Activated T-cell treated with anti-CD3 and anti-CD28 coated beads, Interleukin-2, amount 50 U/mL, for 24 hours (primary cell): ENCODE measurements around the gene PGK1.
"Not testable (repeated sequence)": the region's sequence is repeated elsewhere in the genome, so short reads cannot be mapped to it uniquely, and the experiment has no call there.

Experiments
- DNase-seq: peaks from one replicate; pipeline ENCODE4 v3.0.0-alpha.2; 2020
- H3K27ac Mint-ChIP-seq: 2 replicates; pipeline ENCODE4 v1.8.0; 2020; ENCODE audit warnings: mild to moderate bottlenecking, mixed read lengths
- H3K27me3 Mint-ChIP-seq: 2 replicates; pipeline ENCODE4 v1.8.0; 2020; ENCODE audit warnings: mixed read lengths
- H3K36me3 Mint-ChIP-seq: 2 replicates; pipeline ENCODE4 v1.8.0; 2020; ENCODE audit warnings: low read depth, mixed read lengths
- H3K4me1 Mint-ChIP-seq: 2 replicates; pipeline ENCODE4 v1.8.0; 2020; ENCODE audit warnings: low read depth, mixed read lengths
- H3K4me3 Mint-ChIP-seq: 2 replicates; pipeline ENCODE4 v1.8.0; 2020; ENCODE audit warnings: mild to moderate bottlenecking, moderate library complexity, mixed read lengths
- H3K9me3 Mint-ChIP-seq: 2 replicates; pipeline ENCODE4 v1.8.0; 2020; ENCODE audit warnings: mixed read lengths

The PGK1 gene

DNA sequence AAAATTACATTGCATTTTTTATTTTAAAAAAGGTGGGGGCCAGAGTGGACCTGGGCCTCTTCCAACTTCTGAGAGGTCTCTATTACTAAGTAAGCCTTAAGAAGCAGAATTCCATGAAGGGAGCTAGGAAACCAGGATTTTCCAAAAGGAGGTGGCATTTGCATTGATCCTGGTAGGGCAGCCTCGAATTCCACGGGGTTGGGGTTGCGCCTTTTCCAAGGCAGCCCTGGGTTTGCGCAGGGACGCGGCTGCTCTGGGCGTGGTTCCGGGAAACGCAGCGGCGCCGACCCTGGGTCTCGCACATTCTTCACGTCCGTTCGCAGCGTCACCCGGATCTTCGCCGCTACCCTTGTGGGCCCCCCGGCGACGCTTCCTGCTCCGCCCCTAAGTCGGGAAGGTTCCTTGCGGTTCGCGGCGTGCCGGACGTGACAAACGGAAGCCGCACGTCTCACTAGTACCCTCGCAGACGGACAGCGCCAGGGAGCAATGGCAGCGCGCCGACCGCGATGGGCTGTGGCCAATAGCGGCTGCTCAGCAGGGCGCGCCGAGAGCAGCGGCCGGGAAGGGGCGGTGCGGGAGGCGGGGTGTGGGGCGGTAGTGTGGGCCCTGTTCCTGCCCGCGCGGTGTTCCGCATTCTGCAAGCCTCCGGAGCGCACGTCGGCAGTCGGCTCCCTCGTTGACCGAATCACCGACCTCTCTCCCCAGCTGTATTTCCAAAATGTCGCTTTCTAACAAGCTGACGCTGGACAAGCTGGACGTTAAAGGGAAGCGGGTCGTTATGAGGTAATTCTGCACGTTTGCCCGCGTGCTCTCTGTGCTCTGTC lies at the start of gene PGK1:
Gene PGK1 (plus strand): TSS at position 626 of the 824 bp plus-strand sequence. CDS start 93 bp downstream, at position 719.
- peak within 1 kb of the TSS; percentile 90 for H3K27ac Mint-ChIP-seq
- DNase-seq = peak; percentile 91
- H3K36me3 Mint-ChIP-seq = peaks cover 47% of the 10 kb centered on the region
- peaks cover 38% of the 10 kb centered on the region for H3K4me1 Mint-ChIP-seq
- peaks cover 6% of the 10 kb centered on the region for H3K9me3 Mint-ChIP-seq
- peak within 1 kb of the TSS; percentile 88 for H3K4me3 Mint-ChIP-seq
- H3K27me3 Mint-ChIP-seq = peaks cover 38% of the 10 kb centered on the region

DNA sequence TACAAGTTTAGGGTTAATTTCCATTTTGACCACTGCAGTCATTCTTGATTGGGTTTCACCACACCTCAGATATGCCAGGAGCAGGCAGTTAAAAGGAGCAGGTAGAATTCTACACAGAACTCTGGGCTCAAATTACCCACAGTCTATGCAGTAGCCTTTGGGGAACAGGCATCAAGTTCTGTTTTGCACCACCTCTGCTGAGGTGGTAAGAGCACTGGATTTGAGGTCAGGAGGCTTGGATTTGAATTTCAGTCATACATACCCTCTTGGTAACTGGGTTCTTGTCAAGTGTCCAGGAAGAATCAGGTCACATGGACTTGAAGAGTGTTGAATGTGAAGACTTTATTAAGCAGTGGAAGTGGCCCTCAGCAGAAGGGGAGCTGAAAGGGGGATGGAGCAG lies 40.4 kb upstream of the PGK1 start:
- Mint-ChIP-seq H3K36me3 (no peaks in the 10 kb centered on the region), H3K9me3 (peaks cover under 1% of the 10 kb centered on the region), H3K4me1 (peaks cover 21% of the 10 kb centered on the region)

DNA sequence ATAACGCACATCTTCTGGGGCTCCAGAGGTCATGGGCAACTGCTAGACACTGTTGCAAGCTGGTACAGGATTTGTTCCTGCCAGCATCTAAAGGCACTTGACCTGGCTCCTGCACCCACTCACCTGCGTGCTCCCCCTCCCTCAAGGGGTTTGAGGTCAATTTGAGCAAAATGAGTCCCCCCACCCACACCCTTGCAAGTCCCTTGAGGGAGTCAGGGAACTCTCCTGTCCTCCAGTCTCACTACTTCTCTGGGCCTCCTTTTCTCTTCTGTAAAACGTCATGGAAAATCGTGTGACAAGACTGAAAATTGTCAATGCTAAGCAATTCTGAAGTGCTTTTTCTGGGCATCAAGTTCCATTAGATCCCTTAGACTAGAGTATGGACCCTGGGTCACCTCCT lies 39.9 kb upstream of the PGK1 start:
- peaks cover 5% of the 10 kb centered on the region for H3K9me3 Mint-ChIP-seq
- H3K27me3 Mint-ChIP-seq = peaks cover 35% of the 10 kb centered on the region
- no peak overlapping the region for H3K27ac Mint-ChIP-seq
- peaks cover 21% of the 10 kb centered on the region for H3K4me1 Mint-ChIP-seq
- no peak for DNase-seq
- no peaks in the 10 kb centered on the region for H3K36me3 Mint-ChIP-seq
- H3K4me3 Mint-ChIP-seq = no peak overlapping the region

More for the DNA sequence above, 40.4 kb upstream of the PGK1 start:
- Mint-ChIP-seq H3K27me3 (peaks cover 36% of the 10 kb centered on the region), H3K27ac (no peak overlapping the region), H3K4me3 (no peak overlapping the region)
- DNase-seq = no peak

DNA sequence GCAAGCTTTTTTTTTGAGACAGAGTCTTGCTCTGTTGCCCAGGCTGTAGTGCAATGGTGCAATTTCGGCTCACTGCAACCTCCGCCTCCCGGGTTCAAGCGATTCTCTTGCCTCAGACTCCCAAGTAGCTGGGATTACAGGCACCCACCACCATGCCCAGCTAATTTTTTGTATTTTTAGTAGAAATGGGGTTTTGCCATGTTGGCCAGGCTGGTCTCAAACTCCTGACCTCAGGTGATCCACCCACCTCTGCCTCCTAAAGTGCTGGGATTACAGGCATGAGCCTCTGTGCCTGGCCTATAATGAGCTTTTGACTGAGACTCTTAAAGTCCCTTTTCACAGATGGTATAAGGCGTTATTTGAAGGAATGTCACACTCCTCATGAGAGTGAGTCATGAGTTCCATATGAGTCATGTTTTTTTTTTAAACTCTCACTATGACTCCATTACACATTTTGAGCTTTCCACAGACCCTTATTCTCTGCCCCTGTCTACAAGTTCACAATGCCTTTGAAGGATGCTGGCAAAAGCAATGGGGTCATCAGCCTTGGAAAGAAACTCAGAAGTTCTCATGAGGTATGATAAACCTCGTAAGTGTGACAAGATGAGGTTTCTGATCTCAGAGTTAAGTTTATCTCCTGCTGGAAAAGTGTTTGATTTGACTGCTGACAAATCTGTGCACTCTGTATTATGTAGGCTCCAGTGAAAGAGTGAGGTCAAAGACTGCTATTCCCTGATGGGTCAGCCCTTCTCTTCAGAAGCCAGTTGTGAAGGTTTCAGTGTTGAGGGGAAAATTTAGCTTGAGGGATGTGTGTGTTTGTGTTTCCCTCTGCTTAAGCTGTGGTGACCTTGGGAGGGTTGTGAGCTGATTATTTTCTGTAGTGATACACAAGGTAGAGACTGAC lies 39.1 kb upstream of the PGK1 start:
- Mint-ChIP-seq H3K27ac (peak overlapping the region; percentile 91), H3K4me1 (peaks cover 21% of the 10 kb centered on the region), H3K27me3 (peaks cover 29% of the 10 kb centered on the region)
- H3K4me3 Mint-ChIP-seq, H3K9me3 Mint-ChIP-seq, H3K36me3 Mint-ChIP-seq, DNase-seq: not testable (repeated sequence)

DNA sequence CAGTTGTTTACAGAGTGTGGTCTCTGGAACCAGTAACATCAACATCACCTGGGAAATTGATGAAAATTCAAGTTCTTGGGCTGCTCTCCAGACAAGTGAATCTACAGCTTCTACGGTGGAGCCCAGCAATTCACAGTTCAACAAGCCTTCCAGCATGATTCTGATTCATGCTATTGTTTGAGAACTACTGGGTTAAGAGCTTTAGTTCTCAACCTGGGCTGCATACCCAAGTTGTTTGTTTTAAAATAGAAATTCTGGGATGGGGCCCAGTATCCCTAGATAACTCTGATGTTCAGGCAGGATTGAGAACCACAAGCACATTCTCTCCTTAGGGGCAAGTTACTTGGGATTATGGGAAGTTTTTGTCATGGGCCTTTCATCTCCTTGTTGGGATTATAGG lies 37.9 kb upstream of the PGK1 start:
- Mint-ChIP-seq H3K27me3 (peaks cover 23% of the 10 kb centered on the region), H3K27ac (no peak overlapping the region), H3K4me3 (no peak overlapping the region), H3K4me1 (peaks cover 21% of the 10 kb centered on the region), H3K9me3 (peaks cover 9% of the 10 kb centered on the region), H3K36me3 (no peaks in the 10 kb centered on the region)
- DNase-seq = no peak

DNA sequence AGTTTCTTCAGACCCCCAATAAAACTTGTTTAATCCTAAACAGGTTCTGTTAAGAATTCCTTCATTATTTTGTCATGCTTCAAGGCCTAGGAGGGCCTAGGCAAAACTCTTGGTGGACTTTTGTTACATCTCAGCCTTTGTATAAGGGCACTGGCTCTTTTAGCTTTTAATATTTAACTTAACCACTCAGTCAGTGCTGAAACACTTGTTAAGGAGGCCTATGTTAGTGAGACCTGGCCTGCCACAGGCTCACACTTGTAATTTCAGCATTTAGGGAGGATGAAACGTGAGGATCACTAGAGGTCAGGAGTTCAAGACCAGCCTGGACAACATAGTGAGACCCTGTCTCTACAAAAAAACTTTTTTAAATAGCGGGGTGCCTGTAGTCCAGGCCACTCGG lies 32.7 kb upstream of the PGK1 start:
- peaks cover 7% of the 10 kb centered on the region for H3K36me3 Mint-ChIP-seq
- no peak overlapping the region for H3K27ac Mint-ChIP-seq
- peaks cover 7% of the 10 kb centered on the region for H3K27me3 Mint-ChIP-seq
- H3K4me3 Mint-ChIP-seq = no peak overlapping the region
- peaks cover 21% of the 10 kb centered on the region for H3K4me1 Mint-ChIP-seq
- DNase-seq = no peak
- peaks cover 22% of the 10 kb centered on the region for H3K9me3 Mint-ChIP-seq

DNA sequence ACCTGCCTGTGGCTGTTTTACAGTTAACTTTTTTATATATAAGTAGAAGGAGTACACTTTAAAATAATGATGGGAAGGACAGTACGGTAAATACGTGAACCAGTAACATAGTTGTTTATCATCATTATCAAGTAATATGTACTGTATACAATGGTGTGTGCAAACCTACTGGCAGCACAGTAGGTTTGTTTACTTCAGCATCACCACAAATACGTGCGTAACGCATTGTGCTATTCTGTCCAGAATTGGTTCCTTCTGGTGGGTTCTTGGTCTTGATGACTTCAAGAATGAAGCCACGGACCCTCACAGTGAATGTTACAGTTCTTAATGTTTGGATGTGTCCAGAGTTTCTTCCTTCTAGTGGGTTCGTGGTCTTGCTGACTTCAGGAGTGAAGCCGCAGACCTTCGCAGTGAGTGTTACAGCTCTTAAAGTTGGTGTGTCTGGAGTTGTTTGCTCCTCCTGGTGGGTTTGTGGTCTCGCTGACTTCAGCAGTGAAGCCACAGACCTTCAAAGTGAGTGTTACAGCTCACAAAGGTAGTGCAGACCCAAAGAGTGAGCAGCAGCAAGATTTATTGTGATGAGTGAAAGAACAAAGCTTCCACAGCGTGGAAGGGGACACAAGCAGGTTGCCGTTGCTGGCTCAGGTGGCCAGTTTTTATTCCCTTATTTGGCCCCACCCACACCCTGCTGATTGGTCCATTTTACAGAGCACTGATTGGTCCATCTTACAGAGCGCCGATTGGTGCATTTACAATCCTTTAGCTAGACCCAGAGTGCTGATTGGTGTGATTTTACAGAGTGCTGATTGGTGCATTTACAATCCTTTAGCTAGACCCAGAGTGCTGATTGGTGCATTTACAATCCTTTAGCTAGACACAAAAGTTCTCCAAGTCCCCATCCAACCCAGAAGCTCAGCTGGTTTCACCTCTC lies 30.6 kb upstream of the PGK1 start:
- DNase-seq, H3K36me3 Mint-ChIP-seq, H3K4me3 Mint-ChIP-seq, H3K27me3 Mint-ChIP-seq, H3K27ac Mint-ChIP-seq: not testable (repeated sequence)
- H3K9me3 Mint-ChIP-seq = peaks cover 24% of the 10 kb centered on the region
- peaks cover 17% of the 10 kb centered on the region for H3K4me1 Mint-ChIP-seq

DNA sequence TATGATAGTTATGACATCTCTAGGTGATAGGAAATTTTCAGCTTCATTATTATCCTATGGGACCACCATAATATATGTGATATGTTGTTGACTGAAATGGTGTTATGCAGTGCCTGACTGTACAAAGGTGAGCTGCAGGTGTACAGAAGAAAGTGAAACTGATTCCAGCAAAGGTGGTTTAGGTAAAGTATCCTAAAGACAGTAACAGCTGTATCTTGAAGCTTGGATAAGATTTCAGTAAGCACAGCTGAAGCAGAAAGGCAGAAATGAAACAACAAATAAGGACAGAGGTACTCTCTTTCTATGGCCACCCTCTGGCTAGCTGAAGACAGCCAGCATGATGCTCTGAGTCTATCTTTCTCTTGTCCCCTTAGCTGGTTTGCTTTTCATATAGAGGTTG lies 30.0 kb upstream of the PGK1 start:
- peaks cover 17% of the 10 kb centered on the region for H3K4me1 Mint-ChIP-seq
- DNase-seq = no peak
- H3K27ac Mint-ChIP-seq = no peak overlapping the region
- H3K9me3 Mint-ChIP-seq = peaks cover 20% of the 10 kb centered on the region
- H3K4me3 Mint-ChIP-seq = no peak overlapping the region
- peaks cover 7% of the 10 kb centered on the region for H3K36me3 Mint-ChIP-seq
- peaks cover 2% of the 10 kb centered on the region for H3K27me3 Mint-ChIP-seq

DNA sequence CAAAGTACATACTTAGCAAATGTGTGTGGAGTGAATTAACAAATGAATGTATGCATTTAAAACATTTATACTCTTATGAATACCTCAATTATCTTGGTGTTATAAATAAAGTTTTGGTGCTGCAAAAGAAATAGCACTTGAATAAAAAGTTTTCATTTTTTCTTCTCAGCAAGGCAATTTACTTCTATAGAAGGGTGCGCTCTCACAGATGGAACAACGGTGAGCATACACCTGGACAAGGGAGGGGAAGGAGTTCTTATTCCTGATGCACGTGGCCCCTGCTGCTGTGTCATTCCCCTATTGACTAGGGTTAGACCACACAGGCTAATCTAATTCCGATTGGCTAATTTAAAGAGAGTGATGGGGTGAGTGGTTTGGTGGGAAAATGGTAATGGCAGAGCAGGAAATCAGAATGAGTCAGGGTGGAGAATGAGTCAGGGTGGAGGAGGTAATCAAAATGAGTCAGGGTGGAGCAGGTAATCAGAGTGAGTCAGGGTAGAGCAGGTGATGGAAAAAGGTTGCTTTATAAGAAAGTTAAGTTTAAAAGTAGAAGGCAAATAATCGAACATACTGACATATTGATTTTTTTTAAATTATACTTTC lies 28.2 kb upstream of the PGK1 start:
- Mint-ChIP-seq H3K27ac (peak overlapping the region; percentile 88), H3K36me3 (peaks cover 7% of the 10 kb centered on the region)
- no peak for DNase-seq

DNA sequence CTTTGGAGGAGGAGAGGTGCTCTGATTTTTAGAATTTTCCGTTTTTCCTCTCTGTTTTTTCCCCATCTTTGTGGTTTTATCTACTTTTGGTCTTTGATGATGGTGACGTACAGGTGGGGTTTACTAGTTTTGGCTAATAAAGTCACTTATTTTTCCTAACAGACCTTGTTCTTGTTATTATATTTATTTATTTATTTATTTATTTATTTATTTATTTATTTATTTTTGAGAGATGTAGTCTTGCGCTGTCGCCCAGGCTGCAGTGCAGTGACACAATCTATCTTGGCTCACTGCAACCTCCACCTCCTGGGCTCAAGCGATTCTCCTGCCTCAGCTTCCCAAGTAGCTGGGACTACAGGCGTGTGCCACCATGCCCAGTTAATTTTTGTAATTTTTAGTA lies 22.6 kb upstream of the PGK1 start:
- H3K4me1 Mint-ChIP-seq, H3K4me3 Mint-ChIP-seq, H3K36me3 Mint-ChIP-seq, DNase-seq, H3K9me3 Mint-ChIP-seq, H3K27ac Mint-ChIP-seq: not testable (repeated sequence)
- peaks cover 13% of the 10 kb centered on the region for H3K27me3 Mint-ChIP-seq

More for the DNA sequence above, 28.2 kb upstream of the PGK1 start:
- Mint-ChIP-seq H3K4me3 (no peak overlapping the region), H3K9me3 (peaks cover 15% of the 10 kb centered on the region), H3K4me1 (peaks cover 17% of the 10 kb centered on the region), H3K27me3 (peaks cover 6% of the 10 kb centered on the region)

DNA sequence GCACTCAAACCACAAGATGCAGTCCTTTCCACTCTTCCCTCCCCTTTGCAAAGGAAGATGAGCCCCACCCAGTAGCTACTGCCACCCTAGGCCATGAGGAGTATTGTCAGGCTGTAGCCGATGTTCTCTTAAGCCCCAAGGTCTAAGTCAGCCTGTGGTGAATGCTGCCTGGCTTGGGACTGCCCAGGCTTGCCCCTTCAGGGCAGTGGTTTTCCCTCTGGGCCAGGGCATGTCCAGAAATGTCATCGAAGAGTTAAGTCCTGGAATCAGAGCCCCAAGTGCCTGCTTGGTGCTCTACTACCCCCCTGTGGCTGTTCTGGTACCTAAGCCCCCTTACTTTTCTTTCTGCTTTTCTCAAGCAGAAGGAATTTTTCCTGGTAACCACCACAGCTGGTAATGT lies 11.8 kb upstream of the PGK1 start:
- Mint-ChIP-seq H3K4me3 (no peak overlapping the region), H3K27ac (no peak overlapping the region), H3K36me3 (no peaks in the 10 kb centered on the region), H3K27me3 (peaks cover 25% of the 10 kb centered on the region), H3K4me1 (peaks cover 3% of the 10 kb centered on the region), H3K9me3 (no peaks in the 10 kb centered on the region)
- no peak for DNase-seq

DNA sequence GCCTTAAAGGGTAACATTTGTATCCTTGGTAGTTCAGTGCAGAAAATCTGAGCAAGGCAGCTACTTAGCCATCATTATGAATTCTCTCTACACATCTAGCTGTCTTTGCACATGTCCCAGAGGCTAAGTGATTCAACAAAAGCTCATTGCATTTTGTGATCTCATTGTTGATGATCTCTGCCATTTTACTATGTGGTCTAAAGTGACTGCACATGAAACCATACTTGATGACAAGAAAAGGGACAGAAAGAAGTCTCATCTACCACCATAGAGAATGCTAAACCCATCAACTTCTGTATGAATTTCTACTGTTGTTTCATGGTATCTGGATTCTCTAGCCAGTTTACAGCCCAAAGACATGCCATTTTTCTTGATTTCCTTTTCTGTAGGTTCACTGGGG lies 5.9 kb upstream of the PGK1 start:
- peaks cover 15% of the 10 kb centered on the region for H3K4me1 Mint-ChIP-seq
- H3K27ac Mint-ChIP-seq = no peak overlapping the region
- no peak for DNase-seq
- no peak overlapping the region for H3K4me3 Mint-ChIP-seq
- no peaks in the 10 kb centered on the region for H3K36me3 Mint-ChIP-seq
- H3K9me3 Mint-ChIP-seq = peaks cover 5% of the 10 kb centered on the region
- peaks cover 42% of the 10 kb centered on the region for H3K27me3 Mint-ChIP-seq

DNA sequence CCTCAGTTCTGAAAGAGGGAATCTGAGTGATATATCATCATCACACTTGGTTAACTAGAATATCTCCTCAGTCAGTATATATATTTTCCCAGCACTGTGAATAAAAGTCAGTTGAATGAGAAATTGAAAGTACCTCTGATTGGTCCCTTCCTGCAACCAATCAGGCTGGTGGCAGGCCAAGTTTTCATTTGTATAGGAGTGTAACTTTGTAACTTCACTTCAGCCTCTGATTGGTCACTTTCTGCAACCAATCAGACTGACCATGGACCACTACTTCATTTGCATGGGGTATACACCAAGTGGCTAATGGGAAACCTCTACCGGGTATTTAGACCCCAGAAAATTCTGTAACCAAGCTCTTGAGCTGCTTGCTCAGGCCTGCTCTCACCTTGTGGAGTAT lies 2.0 kb upstream of the PGK1 start:
- Mint-ChIP-seq H3K27ac (no peak overlapping the region), H3K36me3 (peaks cover 30% of the 10 kb centered on the region), H3K27me3 (peaks cover 39% of the 10 kb centered on the region), H3K4me1 (peaks cover 20% of the 10 kb centered on the region), H3K9me3 (peaks cover 6% of the 10 kb centered on the region), H3K4me3 (no peak overlapping the region)
- no peak for DNase-seq
